SKM-1 (cell line): ENCODE results near the gene FAM149A.

Experiments
- DNase-seq: peaks from one replicate; lab custom pipeline; 2025; ENCODE audit not compliant: unreplicated experiment; lab: John Stamatoyannopoulos, UW

The FAM149A gene

GRCh38 chr4:186201010-186201409, 96.5 kb downstream of the FAM149A start:
- no peak for DNase-seq

GRCh38 chr4:186201535-186202230, 97.2 kb downstream of the FAM149A start:
- DNase-seq = peak; percentile 45

GRCh38 chr4:186202490-186203140, 98.1 kb downstream of the FAM149A start:
- no peak for DNase-seq

DNA sequence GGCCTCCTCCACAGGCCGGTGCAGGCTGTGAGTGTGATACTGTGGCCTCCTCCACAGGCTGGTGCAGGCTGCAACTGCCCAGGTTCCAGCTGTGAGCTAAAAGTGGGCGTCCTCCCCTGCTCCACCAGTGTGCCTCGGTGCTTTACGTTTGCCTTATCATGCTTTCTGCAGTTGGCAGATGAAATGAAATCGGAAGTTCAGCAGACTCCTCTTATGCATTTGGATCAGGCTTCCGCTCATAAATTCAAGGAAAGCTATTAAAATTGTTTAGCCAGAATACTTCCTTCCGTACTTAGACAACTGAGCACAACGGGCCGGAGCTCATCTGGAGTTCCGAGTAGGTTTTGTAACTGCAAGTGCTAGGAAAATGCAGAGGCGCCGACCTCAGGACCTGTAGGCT, 98.9 kb downstream of the FAM149A start:
- peak; percentile 13 for DNase-seq

GRCh38 chr4:186204103-186204559, 99.6 kb downstream of the FAM149A start:
- DNase-seq = peak; percentile 82

DNA sequence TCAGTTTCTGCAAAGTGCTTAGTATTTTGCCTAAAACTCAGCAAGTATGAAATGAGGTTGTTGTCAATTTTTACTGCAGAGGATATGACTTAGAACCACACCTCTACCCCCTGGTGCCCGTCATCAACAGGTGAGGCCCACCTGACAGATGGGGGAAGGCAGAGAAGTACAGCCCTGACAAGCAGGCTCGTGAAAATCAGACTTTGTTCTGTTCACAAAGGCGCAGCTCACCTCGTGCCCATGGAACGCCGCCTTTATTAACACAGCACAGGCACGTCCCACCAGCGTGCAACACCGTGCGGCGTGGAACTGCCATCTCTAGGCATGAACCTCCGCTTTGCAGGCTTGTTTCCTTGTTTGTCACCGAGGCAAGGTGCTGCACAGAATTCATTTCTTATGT, 100.2 kb downstream of the FAM149A start:
- no peak for DNase-seq

DNA sequence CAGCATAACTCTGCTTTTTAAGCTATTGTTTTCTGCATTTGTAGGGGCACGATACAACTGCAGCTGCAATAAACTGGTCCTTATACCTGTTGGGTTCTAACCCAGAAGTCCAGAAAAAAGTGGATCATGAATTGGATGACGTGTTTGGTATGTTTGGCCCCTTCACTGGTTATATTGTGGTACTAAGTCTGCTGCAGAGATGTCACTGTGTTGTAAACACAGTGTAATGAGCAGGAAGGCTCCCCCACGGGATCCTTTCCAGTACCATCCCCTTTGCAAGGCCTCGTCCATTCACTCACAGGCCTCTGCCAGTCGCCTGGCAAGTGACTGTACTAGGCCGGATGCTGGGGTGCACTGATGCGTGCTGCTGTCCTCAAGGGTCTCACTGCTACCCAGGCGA, 100.7 kb downstream of the FAM149A start:
- DNase-seq = no peak

DNA sequence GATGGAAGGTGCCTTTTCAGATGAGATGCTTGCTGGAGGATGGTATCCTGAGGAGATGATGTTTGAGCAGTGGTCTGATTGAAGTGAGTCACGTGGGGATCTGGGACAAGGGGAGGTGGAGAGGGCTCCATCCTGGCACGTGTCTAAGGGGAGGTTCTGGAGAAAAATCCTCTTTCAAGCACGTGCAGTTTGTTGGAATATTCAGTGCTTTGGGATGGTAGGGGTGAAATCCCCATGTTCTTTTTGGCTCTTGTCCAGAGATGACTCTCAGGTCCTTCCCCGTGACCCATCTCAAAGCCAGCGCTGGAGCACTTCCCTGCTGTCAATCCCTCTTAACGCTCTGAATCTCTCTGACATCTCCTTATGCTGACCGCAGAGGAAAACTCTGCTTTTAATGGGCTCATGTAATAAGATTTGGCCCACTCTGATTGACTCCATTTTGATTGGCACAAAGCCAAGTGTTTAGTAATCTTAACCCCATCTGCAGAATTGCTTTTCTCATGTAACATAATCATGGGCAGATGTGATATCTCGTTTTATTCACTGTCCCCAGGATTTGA, 112.0 kb downstream of the FAM149A start:
- DNase-seq = no peak

- no peak for DNase-seq
Observed at GRCh38 chr4:186217733-186218293, 113.3 kb downstream of the FAM149A start.

- DNase-seq = no peak
Observed at GRCh38 chr4:186221624-186222023, 117.1 kb downstream of the FAM149A start.
